ENCODE measurements around the gene PTPRM. TPM values are rescaled to one million over a fixed set of nuclear protein-coding genes. Genes with fewer than 3 reads are reported as not detected.

Gene PTPRM
- total RNA-seq, 1 experiment from 2014 or later, result 6.2 TPM

GRCh38 chr18:7844418-7844817, 277.3 kb downstream of the PTPRM start:
- H3K27ac Mint-ChIP-seq, result no peak overlapping the region
- no peaks in the 10 kb centered on the region for H3K23me2 ChIP-seq (ENCODE audit: insufficient read length, low read depth, low read length, poor library complexity, severe bottlenecking)
- H3K79me2 ChIP-seq (ENCODE audit: insufficient read depth, low read length), result no peaks in the 10 kb centered on the region
- no peaks in the 10 kb centered on the region; the same call in 1 of the 2 replicates for H3K4me1 ChIP-seq (ENCODE audit: insufficient read depth, low read length)
- no peak overlapping the region for H3K14ac ChIP-seq (ENCODE audit: insufficient read depth, low read length)
- H3K4me3 Mint-ChIP-seq, result no peak overlapping the region
- H3K4me2 ChIP-seq (ENCODE audit: insufficient read depth, insufficient read length, low read length), result no peak overlapping the region
- no peak overlapping the region for H3K18ac ChIP-seq (ENCODE audit: insufficient read length, low read depth, low read length)
- no peaks in the 10 kb centered on the region for H3K27me3 ChIP-seq (ENCODE audit: insufficient read depth, low read length)
- no peaks in the 10 kb centered on the region; a peak in 1 of 4 replicates for H3K4me1 Mint-ChIP-seq
- no peak overlapping the region for H2BK15ac ChIP-seq (ENCODE audit: low read depth, low read length)
- no peak overlapping the region for H3K56ac ChIP-seq (ENCODE audit: insufficient read length, low read depth, low read length)
- peaks cover 0 to 18% (median 11%) of the 10 kb centered on the region in 3 experiments; a peak in 6 of 7 replicates for H3K36me3 Mint-ChIP-seq (ENCODE audit: insufficient read depth in 1 of 3, low read depth in 3 of 3)
- H3T11ph ChIP-seq (ENCODE audit: low read length), result no peak overlapping the region
- no peaks in the 10 kb centered on the region for H3K79me1 ChIP-seq (ENCODE audit: insufficient read depth, low read depth, low read length, poor library complexity, severe bottlenecking)
- TF ChIP-seq CTCF (conservative IDR thresholded peaks at IDR 0.05), result no peak
- H2BK120ac ChIP-seq (ENCODE audit: low read depth, low read length, poor library complexity, severe bottlenecking), result no peak overlapping the region
- H3K9me3 ChIP-seq (ENCODE audit: control insufficient read depth, low read depth, low read length), result peaks cover 12% of the 10 kb centered on the region
- H3K23ac ChIP-seq (ENCODE audit: insufficient read length, low read depth, low read length), result no peak overlapping the region
- H2AK5ac ChIP-seq (ENCODE audit: insufficient read length, low read length), result no peak overlapping the region
- no peak overlapping the region for H3K9ac ChIP-seq (ENCODE audit: extremely low read depth, insufficient read length, low read length)
- H4K20me1 ChIP-seq (ENCODE audit: control insufficient read depth, insufficient read depth, insufficient read length), result no peaks in the 10 kb centered on the region
- H3K4ac ChIP-seq (ENCODE audit: low read depth, low read length), result no peak overlapping the region
- H4K8ac ChIP-seq (replicated peaks; ENCODE audit: insufficient read length, low read depth, low read length), result no peak overlapping the region
- no peak overlapping the region for H2AFZ ChIP-seq (ENCODE audit: low read length)
- peaks cover 16 to 20% of the 10 kb centered on the region in 2 experiments for H3K9me3 Mint-ChIP-seq
- no peaks in the 10 kb centered on the region; the same call in none of the 2 replicates for H3K27me3 Mint-ChIP-seq (ENCODE audit: low read depth)
- no peak overlapping the region for H2BK12ac ChIP-seq (ENCODE audit: insufficient read length, low read depth, low read length)
- no peak overlapping the region for H2BK5ac ChIP-seq (ENCODE audit: insufficient read length, low read length)
- H2BK20ac ChIP-seq (ENCODE audit: low read depth, low read length, poor library complexity, severe bottlenecking), result no peak overlapping the region
- H3K27ac ChIP-seq (ENCODE audit: insufficient read length, low read depth, low read length), result no peak overlapping the region
- no peak for DNase-seq
- H4K91ac ChIP-seq (ENCODE audit: insufficient read length, low read depth, low read length), result no peak overlapping the region
- WGBS (ENCODE audit: extremely low coverage, insufficient read length, low lambda C conversion rate), result no CpG with 5 or more reads among the region's 2 CpGs
- H4K5ac ChIP-seq (ENCODE audit: insufficient read length, low read depth, low read length), result no peak overlapping the region
